ENCODE data around the gene GDF9. TPM values are rescaled to one million over a fixed set of nuclear protein-coding genes. Genes with fewer than 3 reads are reported as not detected.

The GDF9 gene
- total and polyA plus RNA-seq, 2 donors (not counting 3 experiments of a cell fraction or from before 2014, with no cell fraction given), result 0.07 TPM; not detected in 1

GRCh38 chr5:132831095-132831860 is 35.0 kb downstream of the GDF9 start:
- Histone ChIP-seq H3K27me3 (ENCODE audit: control insufficient read depth in 2 of 2, insufficient read depth in 2 of 2, low read length in 2 of 2) (no peaks in the 10 kb centered on the region), H3K79me2 (ENCODE audit: control insufficient read depth, insufficient read depth, low read length) (no peaks in the 10 kb centered on the region), H3K4me1 (ENCODE audit: control insufficient read depth, extremely low read depth, insufficient read depth, low read length) (peaks cover 12% of the 10 kb centered on the region), H3K9me1 (replicated peaks; ENCODE audit: control insufficient read depth, extremely low read depth, insufficient read depth, low read length) (no peaks in the 10 kb centered on the region), H3K4me3 (replicated peaks in 1 of 3; ENCODE audit: insufficient read depth in 1 of 3, low read depth in 1 of 3, low read length in 3 of 3) (peak overlapping the region in 2 of 3 experiments; percentile 49 to 59), H2AFZ (ENCODE audit: low read depth, low read length) (peak overlapping the region; percentile 93), H3K4me2 (ENCODE audit: insufficient read depth, low read length) (peak overlapping the region; percentile 61), H3K9me3 (replicated peaks; ENCODE audit: control insufficient read depth, insufficient read depth, low read length) (no peaks in the 10 kb centered on the region), H4K20me1 (replicated peaks; ENCODE audit: control insufficient read depth, extremely low read depth, insufficient read depth, low read length) (no peaks in the 10 kb centered on the region), H3K27ac (ENCODE audit: insufficient read depth, low read depth, low read length) (no peak overlapping the region), H3K9ac (replicated peaks; ENCODE audit: extremely low read depth, insufficient read depth, low read length) (peak overlapping the region; percentile 79), H3K36me3 (ENCODE audit: control insufficient read depth in 2 of 2, extremely low read depth in 1 of 2, insufficient read depth in 2 of 2, low read length in 2 of 2) (no peaks in the 10 kb centered on the region)
- DNase-seq (ENCODE audit: low read depth, low spot score) (no peak), FAIRE-seq (no peak)
- TF ChIP-seq, protein P1, sequence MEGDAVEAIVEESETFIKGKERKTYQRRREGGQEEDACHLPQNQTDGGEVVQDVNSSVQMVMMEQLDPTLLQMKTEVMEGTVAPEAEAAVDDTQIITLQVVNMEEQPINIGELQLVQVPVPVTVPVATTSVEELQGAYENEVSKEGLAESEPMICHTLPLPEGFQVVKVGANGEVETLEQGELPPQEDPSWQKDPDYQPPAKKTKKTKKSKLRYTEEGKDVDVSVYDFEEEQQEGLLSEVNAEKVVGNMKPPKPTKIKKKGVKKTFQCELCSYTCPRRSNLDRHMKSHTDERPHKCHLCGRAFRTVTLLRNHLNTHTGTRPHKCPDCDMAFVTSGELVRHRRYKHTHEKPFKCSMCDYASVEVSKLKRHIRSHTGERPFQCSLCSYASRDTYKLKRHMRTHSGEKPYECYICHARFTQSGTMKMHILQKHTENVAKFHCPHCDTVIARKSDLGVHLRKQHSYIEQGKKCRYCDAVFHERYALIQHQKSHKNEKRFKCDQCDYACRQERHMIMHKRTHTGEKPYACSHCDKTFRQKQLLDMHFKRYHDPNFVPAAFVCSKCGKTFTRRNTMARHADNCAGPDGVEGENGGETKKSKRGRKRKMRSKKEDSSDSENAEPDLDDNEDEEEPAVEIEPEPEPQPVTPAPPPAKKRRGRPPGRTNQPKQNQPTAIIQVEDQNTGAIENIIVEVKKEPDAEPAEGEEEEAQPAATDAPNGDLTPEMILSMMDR (IDR thresholded peaks at IDR 0.05; ENCODE audit: extremely low read depth in 1 of 2, insufficient read depth in 1 of 2, low read depth in 1 of 2, low read length in 2 of 2), result no peak
- no peak for TF ChIP-seq POLR2A (IDR thresholded peaks at IDR 0.05; ENCODE audit: low read depth, low read length)
- TF ChIP-seq POLR2AphosphoS5 (IDR thresholded peaks at IDR 0.05; ENCODE audit: insufficient read depth, low read depth, low read length), result no peak
- TF ChIP-seq JUN (IDR thresholded peaks at IDR 0.05; ENCODE audit: borderline replicate concordance, insufficient read depth, insufficient read length, low read depth), result no peak
- TF ChIP-seq EZH2 (IDR thresholded peaks at IDR 0.05; ENCODE audit: borderline replicate concordance, low read depth, low read length, severe bottlenecking), result no peak
- no peak for TF ChIP-seq FOS (IDR thresholded peaks at IDR 0.05; ENCODE audit: borderline replicate concordance, insufficient read depth, low read length)
- no peak for TF ChIP-seq MAX (IDR thresholded peaks at IDR 0.05; ENCODE audit: insufficient read depth, insufficient read length)
- TF ChIP-seq MYC (IDR thresholded peaks at IDR 0.05; ENCODE audit: low read depth, low read length), result no peak
- TF ChIP-seq GATA2 (IDR thresholded peaks at IDR 0.05; ENCODE audit: insufficient read depth, insufficient read length, low read depth, low read length), result no peak
- ChIA-PET POLR2A (no interaction called here), CTCF (interaction anchor here (0.6 to 9.9 kb wide), 9 partner anchors 11 to 304 kb away, joined by 3 to 122 read pairs (median 4); partner anchors contain the start of genes GDF9 and UQCRQ)
- BruUV-seq (replicated peaks), result TSS peak; percentile 39
- intact Hi-C loops (cut with micrococcal nuclease) (loop anchor here (2.0 kb wide), 1 partner anchor 220 kb away; no protein-coding TSS in a partner anchor), dilution Hi-C loops (cut with MboI; ENCODE audit: extremely low pct_ligation_motif_present, low sequenced_read_pairs) (no loop called here)

All from endothelial cell of umbilical vein (primary cell).